Frontal cortex (tissue), 4 donors: ENCODE results near the gene SLC9A2. TPM values are rescaled to one million over a fixed set of nuclear protein-coding genes. Genes with fewer than 3 reads are reported as not detected.
A peak's percentile ranks its signal among the peaks of the same experiment; 100 is the strongest.

Experiments used
- DNase-seq, 2 donors: peaks; one replicate each; pipeline ENCODE4 v3.0.0; 2012; ENCODE audit warnings: low spot score in 2 of 2
- FAIRE-seq: peaks from 2 replicates; lab custom pipeline; 2012; peaks lifted over from hg19 to GRCh38; lab: Jason Lieb, UNC
- total RNA-seq: library from RNA; depleted of rRNA; stranded (reverse); fragments of >200 nt; gene quantifications from one replicate; pipeline ENCODE4 v1.2.3, GENCODE V29; 2014
- donor health status: control.
- donor health status: control.
- donor health status: control.

SLC9A2 gene
- 0.41 TPM for total RNA-seq

GRCh38 chr2:102619414-102620319, at the start of gene SLC9A2:
Gene SLC9A2 (plus strand): TSS chr2:102619553. CDS start chr2:102619849, 296 bp downstream.
- FAIRE-seq (no peak), DNase-seq (peak; percentile 37 to 51)

GRCh38 chr2:102575888-102576287, 43.5 kb upstream of the SLC9A2 start:
- peak; percentile 100 for FAIRE-seq
- no peak for DNase-seq

- FAIRE-seq = no peak
- no peak for DNase-seq
Measured at GRCh38 chr2:102578376-102578775, 41.0 kb upstream of the SLC9A2 start.

GRCh38 chr2:102581911-102582310, 37.4 kb upstream of the SLC9A2 start:
- DNase-seq (no peak), FAIRE-seq (no peak)

GRCh38 chr2:102582845-102583244, 36.5 kb upstream of the SLC9A2 start:
- DNase-seq (no peak), FAIRE-seq (peak; percentile 44)

- FAIRE-seq = no peak
- DNase-seq = no peak
Measured at GRCh38 chr2:102585847-102586404, 33.4 kb upstream of the SLC9A2 start.

GRCh38 chr2:102588213-102588939, 31.0 kb upstream of the SLC9A2 start:
- FAIRE-seq (no peak), DNase-seq (no peak)

GRCh38 chr2:102589444-102589843, 29.9 kb upstream of the SLC9A2 start:
- DNase-seq (no peak), FAIRE-seq (no peak)

- DNase-seq (no peak), FAIRE-seq (no peak)
Measured at GRCh38 chr2:102591491-102592045, 27.8 kb upstream of the SLC9A2 start.

- no peak for FAIRE-seq
- DNase-seq = no peak
Measured at GRCh38 chr2:102592601-102593000, 26.8 kb upstream of the SLC9A2 start.

GRCh38 chr2:102593516-102593915, 25.8 kb upstream of the SLC9A2 start:
- FAIRE-seq (no peak), DNase-seq (no peak)

- FAIRE-seq = no peak
Measured at GRCh38 chr2:102594445-102595016, 24.8 kb upstream of the SLC9A2 start.

GRCh38 chr2:102597788-102598187, 21.6 kb upstream of the SLC9A2 start:
- DNase-seq = no peak

More at GRCh38 chr2:102594445-102595016, 24.8 kb upstream of the SLC9A2 start:
- no peak for DNase-seq

GRCh38 chr2:102599486-102599885, 19.9 kb upstream of the SLC9A2 start:
- no peak for FAIRE-seq
- DNase-seq = no peak

More at GRCh38 chr2:102597788-102598187, 21.6 kb upstream of the SLC9A2 start:
- FAIRE-seq = no peak

- FAIRE-seq = no peak
- DNase-seq = no peak
Measured at GRCh38 chr2:102601730-102602129, 17.6 kb upstream of the SLC9A2 start.

GRCh38 chr2:102603904-102604303, 15.4 kb upstream of the SLC9A2 start:
- DNase-seq (no peak), FAIRE-seq (no peak)

- DNase-seq = no peak
- FAIRE-seq = no peak
Measured at GRCh38 chr2:102604769-102605168, 14.6 kb upstream of the SLC9A2 start.

GRCh38 chr2:102606353-102606752, 13.0 kb upstream of the SLC9A2 start:
- FAIRE-seq (no peak), DNase-seq (no peak)

GRCh38 chr2:102615620-102616436, 3.5 kb upstream of the SLC9A2 start:
- DNase-seq (peak; percentile 45 to 53), FAIRE-seq (no peak)
